HepG2 (cell line): ENCODE results near the gene POU2AF2. TPM values are rescaled to one million over a fixed set of nuclear protein-coding genes. Genes with fewer than 3 reads are reported as not detected.

Experiments
- EHMT2 ChIP-seq: fragments of 200-600 bp; sonication (generic); IDR thresholded peaks from 2 replicates; pipeline ENCODE4 v1.7.0; 2017; ENCODE audit warnings: antibody characterized with exemption, low read depth, low read length, borderline replicate concordance
- ELF4 ChIP-seq: sonication (generic); formaldehyde crosslinking; IDR thresholded peaks from 2 replicates; pipeline ENCODE4 v1.5.0; 2020; ENCODE audit warnings: missing genetic modification reagents, mild to moderate bottlenecking, moderate library complexity, borderline replicate concordance
- HES4 ChIP-seq: sonication (generic); formaldehyde crosslinking; IDR thresholded peaks from 2 replicates; pipeline ENCODE4 v1.9.0; 2021; ENCODE audit warnings: mild to moderate bottlenecking, missing genetic modification reagents, borderline replicate concordance
- HOXA3 ChIP-seq: sonication (generic); formaldehyde crosslinking; IDR thresholded peaks from 2 replicates; pipeline ENCODE4 v1.5.0; 2020; ENCODE audit warnings: missing genetic modification reagents
- IKZF4 ChIP-seq: sonication (generic); formaldehyde crosslinking; IDR thresholded peaks from 2 replicates; pipeline ENCODE4 v1.5.1; 2020; ENCODE audit warnings: borderline replicate concordance, mild to moderate bottlenecking, low read depth, missing genetic modification reagents; ENCODE audit errors: not compliant biosample characterization
- IRX3 ChIP-seq: sonication (generic); formaldehyde crosslinking; IDR thresholded peaks from 2 replicates; pipeline ENCODE4 v1.8.1; 2023; ENCODE audit warnings: mild to moderate bottlenecking, low read depth, missing genetic modification reagents, borderline replicate concordance
- JARID2 ChIP-seq: sonication (generic); formaldehyde crosslinking; IDR thresholded peaks from 2 replicates; pipeline ENCODE4 v1.8.1; 2023; ENCODE audit warnings: missing genetic modification reagents, inconsistent platforms; ENCODE audit not compliant: insufficient replicate concordance
- KDM2A ChIP-seq: sonication (generic); formaldehyde crosslinking; IDR thresholded peaks from 2 replicates; pipeline ENCODE4 v1.4.0; 2020; ENCODE audit warnings: low read depth, missing genetic modification reagents, borderline replicate concordance
- MTA1 ChIP-seq: sonication (generic); formaldehyde crosslinking; IDR thresholded peaks from 2 replicates; pipeline ENCODE4 v1.4.0; 2020; ENCODE audit warnings: missing genetic modification reagents, mild to moderate bottlenecking, borderline replicate concordance
- NCOR1 ChIP-seq: fragments of 200-600 bp; sonication (generic); IDR thresholded peaks from 2 replicates; pipeline ENCODE4 v1.7.0; 2017; ENCODE audit warnings: antibody characterized with exemption, low read length, borderline replicate concordance
- PITX1 ChIP-seq: sonication (generic); formaldehyde crosslinking; IDR thresholded peaks from 2 replicates; pipeline ENCODE4 v1.5.1; 2020; ENCODE audit warnings: mild to moderate bottlenecking, missing genetic modification reagents
- SALL1 ChIP-seq: sonication (generic); formaldehyde crosslinking; IDR thresholded peaks from 2 replicates; pipeline ENCODE4 v1.8.0; 2022; ENCODE audit warnings: mild to moderate bottlenecking, missing genetic modification reagents
- SIN3B ChIP-seq: fragments of 150-350 bp; IDR thresholded peaks from 2 replicates; pipeline ENCODE4 v1.6.1; 2014; ENCODE audit warnings: low read length
- SP4 ChIP-seq: sonication (generic); formaldehyde crosslinking; IDR thresholded peaks from 2 replicates; pipeline ENCODE4 v1.8.1; 2023; ENCODE audit warnings: mild to moderate bottlenecking, missing genetic modification reagents
- TAF1 ChIP-seq: sonication (generic); formaldehyde crosslinking; IDR thresholded peaks from 2 replicates; pipeline ENCODE4 v1.4.0; 2020; ENCODE audit warnings: missing genetic modification reagents
- THAP9 ChIP-seq: sonication (generic); formaldehyde crosslinking; IDR thresholded peaks from 2 replicates; pipeline ENCODE4; 2020; ENCODE audit warnings: missing genetic modification reagents, mild to moderate bottlenecking, borderline replicate concordance
- TOE1 ChIP-seq: sonication (generic); formaldehyde crosslinking; IDR thresholded peaks from 2 replicates; pipeline ENCODE4 v1.4.0; 2020; ENCODE audit warnings: mild to moderate bottlenecking, missing genetic modification reagents
- ZBTB38 ChIP-seq: sonication (generic); formaldehyde crosslinking; IDR thresholded peaks from 2 replicates; pipeline ENCODE4 v1.5.1; 2020; ENCODE audit warnings: mild to moderate bottlenecking, missing genetic modification reagents
- ZFP62 ChIP-seq: sonication (generic); formaldehyde crosslinking; IDR thresholded peaks from 2 replicates; pipeline ENCODE4 v1.4.0; 2020; ENCODE audit warnings: missing genetic modification reagents
- ZNF20 ChIP-seq: sonication (generic); formaldehyde crosslinking; IDR thresholded peaks from 2 replicates; pipeline ENCODE4 v1.4.0; 2020; ENCODE audit warnings: mild to moderate bottlenecking, moderate library complexity, missing genetic modification reagents
- ZNF264 ChIP-seq: sonication (generic); formaldehyde crosslinking; IDR thresholded peaks from 2 replicates; pipeline ENCODE4 v1.4.0; 2020; ENCODE audit warnings: missing genetic modification reagents
- ZNF33B ChIP-seq: sonication (generic); formaldehyde crosslinking; IDR thresholded peaks from 2 replicates; pipeline ENCODE4 v1.5.1; 2020; ENCODE audit warnings: mild to moderate bottlenecking, missing genetic modification reagents
- ZNF451 ChIP-seq: sonication (generic); formaldehyde crosslinking; IDR thresholded peaks from 2 replicates; pipeline ENCODE4 v1.5.0; 2020; ENCODE audit warnings: mild to moderate bottlenecking, missing genetic modification reagents
- ZNF644 ChIP-seq: IDR thresholded peaks from 2 replicates; pipeline ENCODE4 v1.6.1; 2016; ENCODE audit warnings: low read depth
- polyA plus RNA-seq, 8 experiments: library from polyadenylated mRNA; depleted of rRNA in 3 of 8; stranded (reverse) in 7 of 8; unstranded in 1 of 8; fragments of >200 nt; fragmentation: Illumina TruSeq in 4 of 8; extraction: Trizol in 4 of 8; gene quantifications; 2 replicates each; pipeline versions ENCODE4 v1.2.1 to v1.2.3, GENCODE V29; 2011 to 2016; ENCODE audit warnings: low read depth in 4 of 8, missing spikeins in 1 of 8, mixed read lengths in 1 of 8; ENCODE audit not compliant: insufficient read depth in 1 of 8
- total RNA-seq, 5 experiments: library from RNA; depleted of rRNA; stranded (reverse); fragments of >200 nt; fragmentation: Illumina TruSeq; extraction: Trizol; gene quantifications; 2 replicates each; pipeline ENCODE4 v1.2.3, GENCODE V29; 2016; ENCODE audit warnings: low read depth in 1 of 5
- TF ChIP-seq, protein P1 (sequence below): sonication (generic); formaldehyde crosslinking; conservative IDR thresholded peaks from 2 replicates; pipeline ENCODE4 v1.4.0; 2020; ENCODE audit warnings: mild to moderate bottlenecking, missing genetic modification reagents, moderate library complexity

POU2AF2 gene
- total and polyA plus RNA-seq, 2 of the 13 experiments (the other 11 are each of a cell fraction or from before 2014, with no cell fraction given), result 0.11 TPM; not detected in 1

- TF ChIP-seq ZNF33B (CRISPR knock-in tag) (no peak), SIN3B (no peak), ZNF264 (CRISPR knock-in tag) (no peak), HES4 (CRISPR knock-in tag) (no peak), IKZF4 (no peak), EHMT2 (no peak; the same call in 1 of the 2 replicates), ZBTB38 (CRISPR knock-in tag) (peak; percentile 95), ZNF451 (CRISPR knock-in tag) (no peak), MTA1 (no peak), PITX1 (no peak), ZFP62 (no peak), SP4 (CRISPR knock-in tag) (no peak), NCOR1 (peak; percentile 48; the same call in 1 of the 2 replicates), JARID2 (no peak), SALL1 (CRISPR knock-in tag) (peak; percentile 78), HOXA3 (CRISPR knock-in tag) (peak; percentile 51), IRX3 (CRISPR knock-in tag) (no peak), TOE1 (no peak), TAF1 (CRISPR knock-in tag) (no peak), ZNF644 (CRISPR knock-in tag) (peak; percentile 85), ELF4 (no peak), THAP9 (no peak), ZNF20 (CRISPR knock-in tag) (no peak), KDM2A (CRISPR knock-in tag) (peak; percentile 28; the same call in 1 of the 2 replicates)
- TF ChIP-seq, protein P1, sequence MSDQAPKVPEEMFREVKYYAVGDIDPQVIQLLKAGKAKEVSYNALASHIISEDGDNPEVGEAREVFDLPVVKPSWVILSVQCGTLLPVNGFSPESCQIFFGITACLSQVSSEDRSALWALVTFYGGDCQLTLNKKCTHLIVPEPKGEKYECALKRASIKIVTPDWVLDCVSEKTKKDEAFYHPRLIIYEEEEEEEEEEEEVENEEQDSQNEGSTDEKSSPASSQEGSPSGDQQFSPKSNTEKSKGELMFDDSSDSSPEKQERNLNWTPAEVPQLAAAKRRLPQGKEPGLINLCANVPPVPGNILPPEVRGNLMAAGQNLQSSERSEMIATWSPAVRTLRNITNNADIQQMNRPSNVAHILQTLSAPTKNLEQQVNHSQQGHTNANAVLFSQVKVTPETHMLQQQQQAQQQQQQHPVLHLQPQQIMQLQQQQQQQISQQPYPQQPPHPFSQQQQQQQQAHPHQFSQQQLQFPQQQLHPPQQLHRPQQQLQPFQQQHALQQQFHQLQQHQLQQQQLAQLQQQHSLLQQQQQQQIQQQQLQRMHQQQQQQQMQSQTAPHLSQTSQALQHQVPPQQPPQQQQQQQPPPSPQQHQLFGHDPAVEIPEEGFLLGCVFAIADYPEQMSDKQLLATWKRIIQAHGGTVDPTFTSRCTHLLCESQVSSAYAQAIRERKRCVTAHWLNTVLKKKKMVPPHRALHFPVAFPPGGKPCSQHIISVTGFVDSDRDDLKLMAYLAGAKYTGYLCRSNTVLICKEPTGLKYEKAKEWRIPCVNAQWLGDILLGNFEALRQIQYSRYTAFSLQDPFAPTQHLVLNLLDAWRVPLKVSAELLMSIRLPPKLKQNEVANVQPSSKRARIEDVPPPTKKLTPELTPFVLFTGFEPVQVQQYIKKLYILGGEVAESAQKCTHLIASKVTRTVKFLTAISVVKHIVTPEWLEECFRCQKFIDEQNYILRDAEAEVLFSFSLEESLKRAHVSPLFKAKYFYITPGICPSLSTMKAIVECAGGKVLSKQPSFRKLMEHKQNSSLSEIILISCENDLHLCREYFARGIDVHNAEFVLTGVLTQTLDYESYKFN (CRISPR knock-in tag), result peak; percentile 42; the same call in 1 of the 2 replicates
These were observed 62.6 kb downstream of the POU2AF2 start (continued) for GRCh38 chr11:111308140-111308539.
